ENCODE data around the gene TMEM53.

Gene TMEM53

GRCh38 chr1:44609768-44610526 is 64.3 kb downstream of the TMEM53 start:
- H3K4me3 Mint-ChIP-seq = no peak overlapping the region
- peaks cover 6% of the 10 kb centered on the region for H3K27me3 Mint-ChIP-seq
- ATAC-seq (ENCODE audit: low read depth) (no peak), DNase-seq (ENCODE audit: low spot score in 2 of 2) (no peak)
- H3K36me3 Mint-ChIP-seq = no peaks in the 10 kb centered on the region
- H3K9me3 Mint-ChIP-seq = no peaks in the 10 kb centered on the region
- H3K27ac Mint-ChIP-seq = no peak overlapping the region
- no peaks in the 10 kb centered on the region for H3K4me1 Mint-ChIP-seq

DNA sequence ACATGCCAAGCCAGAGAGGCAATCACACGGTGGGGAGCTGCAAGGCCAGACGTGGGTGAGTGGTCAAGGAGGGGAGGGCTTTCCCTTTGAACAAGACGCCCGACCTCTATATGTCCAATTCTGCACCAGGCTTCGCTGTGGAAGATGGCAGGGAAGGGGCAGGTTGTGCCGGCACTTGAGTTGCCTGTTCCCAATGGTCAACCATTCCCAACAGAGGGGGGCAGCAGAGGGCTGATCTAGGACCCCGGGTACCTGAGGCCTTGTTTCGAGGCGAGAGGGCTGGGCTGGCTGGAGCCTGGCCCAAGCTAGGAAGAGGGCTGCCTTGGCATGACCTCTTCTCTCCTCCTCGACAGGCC is 64.9 kb downstream of the TMEM53 start:
- no peak for ATAC-seq (ENCODE audit: low read depth)
- Mint-ChIP-seq H3K36me3 (no peaks in the 10 kb centered on the region), H3K4me1 (no peaks in the 10 kb centered on the region), H3K4me3 (no peak overlapping the region), H3K9me3 (no peaks in the 10 kb centered on the region), H3K27me3 (peaks cover 9% of the 10 kb centered on the region), H3K27ac (no peak overlapping the region)
- peak in 1 of 2 donors; percentile 20 for DNase-seq (ENCODE audit: low spot score in 2 of 2)

GRCh38 chr1:44608141-44608540 is 66.1 kb downstream of the TMEM53 start:
- H3K27ac Mint-ChIP-seq = no peak overlapping the region
- no peak overlapping the region for H3K4me3 Mint-ChIP-seq
- no peaks in the 10 kb centered on the region for H3K36me3 Mint-ChIP-seq
- H3K9me3 Mint-ChIP-seq = no peaks in the 10 kb centered on the region
- no peaks in the 10 kb centered on the region for H3K4me1 Mint-ChIP-seq
- ATAC-seq (ENCODE audit: low read depth) = no peak
- DNase-seq (ENCODE audit: low spot score in 2 of 2) = no peak
- H3K27me3 Mint-ChIP-seq = peaks cover 9% of the 10 kb centered on the region

- H3K36me3 Mint-ChIP-seq = no peaks in the 10 kb centered on the region
- no peaks in the 10 kb centered on the region for H3K4me1 Mint-ChIP-seq
- H3K27ac Mint-ChIP-seq = no peak overlapping the region
- no peaks in the 10 kb centered on the region for H3K9me3 Mint-ChIP-seq
- ATAC-seq (ENCODE audit: low read depth) (no peak), DNase-seq (ENCODE audit: low spot score in 2 of 2) (no peak)
- no peak overlapping the region for H3K4me3 Mint-ChIP-seq
- H3K27me3 Mint-ChIP-seq = peaks cover 11% of the 10 kb centered on the region
These were observed 67.5 kb downstream of the TMEM53 start for GRCh38 chr1:44606701-44607281.

GRCh38 chr1:44605914-44606615 is 68.2 kb downstream of the TMEM53 start:
- Mint-ChIP-seq H3K27me3 (peaks cover 11% of the 10 kb centered on the region), H3K4me3 (no peak overlapping the region), H3K36me3 (no peaks in the 10 kb centered on the region), H3K9me3 (no peaks in the 10 kb centered on the region), H3K4me1 (no peaks in the 10 kb centered on the region), H3K27ac (no peak overlapping the region)
- DNase-seq (ENCODE audit: low spot score in 2 of 2) (no peak), ATAC-seq (ENCODE audit: low read depth) (no peak)

DNA sequence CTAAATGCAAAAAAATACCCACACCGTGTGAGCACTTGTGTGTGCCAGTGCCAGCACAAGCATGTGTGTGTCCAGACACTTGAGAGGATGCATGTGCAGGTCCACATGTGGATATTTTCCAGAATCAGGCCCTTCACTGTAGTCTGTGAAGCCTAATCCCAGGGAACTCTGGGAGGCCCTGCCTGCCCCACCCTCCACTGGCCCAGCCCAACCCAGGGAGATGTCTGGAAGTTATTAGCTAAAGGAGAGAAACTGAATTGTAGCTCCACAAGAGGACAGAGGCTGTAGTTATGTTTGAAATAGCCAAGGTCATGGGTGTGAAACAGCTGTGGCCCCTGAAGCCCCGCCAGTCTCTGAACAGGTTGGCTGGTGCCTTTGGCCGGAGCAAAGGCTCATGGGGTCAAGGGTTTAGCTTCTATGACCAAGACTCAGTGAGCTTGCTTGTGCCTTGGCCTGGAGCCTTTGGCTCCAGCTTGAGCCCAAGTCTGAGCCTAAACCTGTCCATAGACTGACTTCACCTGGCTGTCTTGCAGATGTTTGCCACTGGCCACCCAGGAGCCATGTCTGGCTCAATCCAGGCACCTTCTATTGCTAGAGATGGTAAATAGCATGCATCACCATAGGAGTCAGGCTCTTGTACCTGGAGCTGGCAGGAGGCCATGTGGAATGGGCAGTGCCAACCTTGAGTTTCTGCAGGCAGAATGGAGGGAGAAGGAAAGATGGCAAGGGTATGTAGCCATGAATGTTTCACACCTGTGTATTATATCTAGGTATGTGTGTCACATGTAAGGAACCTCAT is 69.9 kb downstream of the TMEM53 start:
- DNase-seq (ENCODE audit: low spot score in 2 of 2) = no peak
- no peak overlapping the region for H3K27ac Mint-ChIP-seq
- no peak overlapping the region for H3K4me3 Mint-ChIP-seq
- H3K9me3 Mint-ChIP-seq = no peaks in the 10 kb centered on the region
- ATAC-seq (ENCODE audit: low read depth) = no peak
- H3K4me1 Mint-ChIP-seq = no peaks in the 10 kb centered on the region
- peaks cover 11% of the 10 kb centered on the region for H3K27me3 Mint-ChIP-seq
- no peaks in the 10 kb centered on the region for H3K36me3 Mint-ChIP-seq

- no peaks in the 10 kb centered on the region for H3K9me3 Mint-ChIP-seq
- H3K36me3 Mint-ChIP-seq = no peaks in the 10 kb centered on the region
- no peak overlapping the region for H3K27ac Mint-ChIP-seq
- DNase-seq (ENCODE audit: low spot score in 2 of 2) (no peak), ATAC-seq (ENCODE audit: low read depth) (no peak)
- no peaks in the 10 kb centered on the region for H3K4me1 Mint-ChIP-seq
- H3K4me3 Mint-ChIP-seq = no peak overlapping the region
- H3K27me3 Mint-ChIP-seq = peaks cover 11% of the 10 kb centered on the region
These were observed 70.6 kb downstream of the TMEM53 start for GRCh38 chr1:44603718-44604117.

Measured in memory B cell (primary cell).